GM12878 (cell line): ENCODE results near the gene HIRA. TPM values are rescaled to one million over a fixed set of nuclear protein-coding genes. Genes with fewer than 3 reads are reported as not detected.

Experiments used
- ATAC-seq: fragments of 200-7000 bp; cut with Tn5 transposase; 3 replicates; pipeline ENCODE4 v1.9.1; 2020; ENCODE audit warnings: mild to moderate bottlenecking, moderate library complexity
- BruUV-seq: library from RNA; stranded (reverse); fragments of 400-500 nt; replicated peaks from 2 replicates; lab custom pipeline; 2021; lab: Mats Ljungman, UMichigan
- CTCF ChIA-PET: fragments of 300-600 bp; sonication (Branson Sonifier 250); formaldehyde crosslinking; extraction: SDS; loops from one replicate; lab custom pipeline; 2021; ENCODE audit warnings: inconsistent platforms; lab: Yijun Ruan, JAX
- POLR2A ChIA-PET: fragments of 350-600 bp; formaldehyde crosslinking; extraction: SDS; loops from one replicate; lab custom pipeline; 2021; ENCODE audit warnings: inconsistent platforms; lab: Charles Lee
- RAD21 ChIA-PET: fragments of 300-600 bp; sonication (Branson Sonifier 250); formaldehyde crosslinking; loops from one replicate; lab custom pipeline; 2023; ENCODE audit warnings: antibody characterized with exemption; ENCODE audit not compliant: unreplicated experiment; lab: Charles Lee
- SMC1A ChIA-PET: fragments of 300-600 bp; sonication (Branson Sonifier 250); formaldehyde crosslinking; loops from one replicate; lab custom pipeline; 2023; ENCODE audit not compliant: unreplicated experiment, uncharacterized antibody; lab: Charles Lee
- DNase-seq: peaks from one replicate; pipeline ENCODE4 v3.0.0-alpha.2; 2011; ENCODE audit warnings: low read depth, low spot score
- FAIRE-seq: peaks from 3 replicates; lab custom pipeline; 2011; peaks lifted over from hg19 to GRCh38; lab: Jason Lieb, UNC
- H2AFZ ChIP-seq: 2 replicates; pipeline ENCODE4 v1.6.0; 2011; ENCODE audit warnings: low read depth, low read length, control low read depth; ENCODE audit not compliant: control insufficient read depth
- H3K27ac ChIP-seq: 2 replicates; pipeline ENCODE4 v1.5.1; 2011; ENCODE audit warnings: control low read depth; ENCODE audit not compliant: control insufficient read depth, insufficient read depth
- H3K27me3 ChIP-seq, 2 experiments: replicated peaks in 1 of 2; 2 replicates each; pipeline versions ENCODE4 v1.6.0 to v1.6.1; 2011; ENCODE audit warnings: low read length in 1 of 2; ENCODE audit not compliant: control insufficient read depth in 2 of 2, insufficient read depth in 2 of 2
- H3K36me3 ChIP-seq, 2 experiments: 2 replicates each; pipeline ENCODE4 v1.5.1; 2011; ENCODE audit warnings: low read length in 1 of 2; ENCODE audit not compliant: control insufficient read depth in 2 of 2, insufficient read depth in 2 of 2
- H3K4me1 ChIP-seq: 2 replicates; pipeline ENCODE4 v1.6.1; 2011; ENCODE audit warnings: mild to moderate bottlenecking, low read length, moderate library complexity, mixed read lengths; ENCODE audit not compliant: control insufficient read depth, insufficient read depth
- H3K4me2 ChIP-seq: 2 replicates; pipeline ENCODE4 v1.6.0; 2011; ENCODE audit warnings: control low read depth; ENCODE audit not compliant: control insufficient read depth, insufficient read depth
- H3K4me3 ChIP-seq: fragments of 200-600 bp; sonication (generic); 2 replicates; pipeline ENCODE4 v1.5.1; 2016
- H3K79me2 ChIP-seq: 2 replicates; pipeline ENCODE4 v1.6.0; 2011; ENCODE audit warnings: low read length; ENCODE audit not compliant: control insufficient read depth, insufficient read depth
- H3K9ac ChIP-seq: 2 replicates; pipeline ENCODE4 v1.8.0; 2011; ENCODE audit warnings: low read length, control low read depth, mixed read lengths; ENCODE audit not compliant: control insufficient read depth, insufficient read depth
- H3K9me3 ChIP-seq: replicated peaks from 3 replicates; pipeline ENCODE4 v1.5.1; 2011; ENCODE audit warnings: mild to moderate bottlenecking, low read length; ENCODE audit not compliant: control insufficient read depth, insufficient read depth
- H4K20me1 ChIP-seq: 2 replicates; pipeline ENCODE4 v1.6.0; 2011; ENCODE audit not compliant: control insufficient read depth, insufficient read depth
- BCLAF1 ChIP-seq: fragments of 450-650 bp; IDR thresholded peaks from 2 replicates; pipeline ENCODE4 v1.6.1; 2017; ENCODE audit warnings: antibody characterized with exemption, mild to moderate bottlenecking, moderate library complexity
- GATAD2B ChIP-seq: fragments of 450-650 bp; conservative IDR thresholded peaks from 2 replicates; pipeline ENCODE4 v1.6.1; 2017; ENCODE audit warnings: low read depth, mild to moderate bottlenecking, moderate library complexity
- JUNB ChIP-seq: IDR thresholded peaks from 2 replicates; pipeline ENCODE4 v1.6.1; 2016; ENCODE audit warnings: antibody characterized with exemption, mild to moderate bottlenecking
- KLF5 ChIP-seq: fragments of 450-650 bp; IDR thresholded peaks from 2 replicates; pipeline ENCODE4 v1.6.1; 2014; ENCODE audit warnings: mild to moderate bottlenecking; ENCODE audit not compliant: partially characterized antibody
- MEF2A ChIP-seq: IDR thresholded peaks from 2 replicates; pipeline ENCODE4 v1.6.1; 2011; ENCODE audit warnings: low read depth, mild to moderate bottlenecking, low read length, moderate library complexity; ENCODE audit not compliant: insufficient read depth
- RAD21 ChIP-seq: IDR thresholded peaks from 2 replicates; pipeline ENCODE4 v1.6.1; 2011; ENCODE audit warnings: mild to moderate bottlenecking, low read depth, low read length, moderate library complexity; ENCODE audit not compliant: insufficient read depth
- RELA ChIP-seq: fragments of 450-650 bp; IDR thresholded peaks from 2 replicates; pipeline ENCODE4 v1.8.0; 2014; ENCODE audit warnings: borderline replicate concordance; ENCODE audit not compliant: partially characterized antibody
- SMAD1 ChIP-seq: fragments of 450-650 bp; IDR thresholded peaks from 2 replicates; pipeline ENCODE4 v1.6.1; 2018; ENCODE audit warnings: mild to moderate bottlenecking, low read depth; ENCODE audit not compliant: partially characterized antibody
- in situ Hi-C: fragments of 300-500 bp; cut with MboI; formaldehyde crosslinking; loops from 9 replicates; pipeline ENCODE4 v1.14.3; 2018; ENCODE audit warnings: mixed read lengths
- intact Hi-C: fragments of 100-400 bp; cut with micrococcal nuclease; formaldehyde crosslinking; loops from one replicate; pipeline ENCODE4 v1.14.2; 2022; ENCODE audit not compliant: unreplicated experiment
- polyA plus RNA-seq, 11 experiments: library from polyadenylated mRNA; depleted of rRNA in 4 of 11; unstranded in 6 of 11; stranded (reverse) in 5 of 11; fragments of >200 nt; fragmentation: Nextera tagmentation in 4 of 11; fragmentation: Illumina TruSeq in 1 of 11; extraction: Ambion mirVana in 4 of 11; extraction: Trizol in 1 of 11; gene quantifications; 1 replicate in 1 of 11; 2 replicates in 10 of 11; pipeline versions ENCODE4 v1.2.1 to v1.2.3, GENCODE V29; 2011 to 2016; ENCODE audit warnings: inconsistent platforms in 2 of 11, missing spikeins in 2 of 11, low read depth in 1 of 11
- total RNA-seq, 4 experiments: library from RNA; depleted of rRNA in 3 of 4; stranded (reverse); fragments of >200 nt in 3 of 4; fragmentation: Illumina TruSeq in 1 of 4; extraction: Trizol in 1 of 4; gene quantifications; 2 replicates each; pipeline versions ENCODE4 v1.2.1 to v1.2.3, GENCODE V29; 2013 to 2021

HIRA gene
- total and polyA plus RNA-seq, 10 of the 15 experiments (the other 5 are each of a cell fraction or from before 2014, with no cell fraction given): 0.34 to 32.7 (median 14.5) TPM

GRCh38 chr22:19317865-19318264 lies 113.7 kb downstream of the HIRA start:
- no peak for FAIRE-seq

More at GRCh38 chr22:19317865-19318264, 113.7 kb downstream of the HIRA start:
- Histone ChIP-seq H3K9ac (no peak overlapping the region), H3K4me2 (no peak overlapping the region), H3K79me2 (no peaks in the 10 kb centered on the region), H4K20me1 (no peaks in the 10 kb centered on the region), H2AFZ (no peak overlapping the region), H3K4me1 (no peaks in the 10 kb centered on the region), H3K27me3 (no peaks in the 10 kb centered on the region), H3K4me3 (no peak overlapping the region), H3K27ac (no peak overlapping the region), H3K9me3 (peaks cover 3% of the 10 kb centered on the region; the same call in 1 of the 3 replicates), H3K36me3 (no peaks in the 10 kb centered on the region)
- ChIA-PET POLR2A (interaction anchor here (0.6 kb wide), 2 partner anchors 90 to 175 kb away, joined by 4 read pairs; no protein-coding TSS in a partner anchor), CTCF (no interaction called here), SMC1A (no interaction called here), RAD21 (no interaction called here)
- ATAC-seq (no peak), DNase-seq (no peak)
- no peak for TF ChIP-seq KLF5
- TF ChIP-seq RAD21: no peak
- TF ChIP-seq JUNB: no peak
- TF ChIP-seq SMAD1: no peak
- TF ChIP-seq MEF2A: no peak
- TF ChIP-seq BCLAF1: no peak
- TF ChIP-seq RELA: no peak
- no peak for TF ChIP-seq GATAD2B
- intact Hi-C loops (no loop called here), in situ Hi-C loops (no loop called here)
- BruUV-seq: no TSS peak
